ENCODE results near the gene SOX5.

SOX5 gene

DNA sequence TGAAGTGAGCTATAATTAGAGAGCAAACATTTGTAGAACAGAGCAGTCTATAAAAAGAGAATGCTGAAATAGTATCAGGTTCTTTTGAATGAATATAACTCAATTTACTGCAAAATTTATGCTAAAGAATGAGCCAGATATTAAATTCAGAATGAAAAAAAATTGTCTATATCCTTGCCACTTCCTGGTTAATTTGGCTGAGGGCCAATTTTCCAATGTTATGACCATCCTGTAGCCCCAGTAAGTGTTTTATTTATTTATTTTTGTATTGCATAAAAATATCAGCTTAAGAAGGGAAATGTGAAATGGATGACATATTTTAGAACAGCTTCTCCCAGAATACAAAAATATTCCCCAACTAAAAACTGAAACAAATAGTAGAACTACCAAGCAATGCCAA is 263.4 kb downstream of the SOX5 start:
- no peak for DNase-seq (ENCODE audit: low spot score)

DNA sequence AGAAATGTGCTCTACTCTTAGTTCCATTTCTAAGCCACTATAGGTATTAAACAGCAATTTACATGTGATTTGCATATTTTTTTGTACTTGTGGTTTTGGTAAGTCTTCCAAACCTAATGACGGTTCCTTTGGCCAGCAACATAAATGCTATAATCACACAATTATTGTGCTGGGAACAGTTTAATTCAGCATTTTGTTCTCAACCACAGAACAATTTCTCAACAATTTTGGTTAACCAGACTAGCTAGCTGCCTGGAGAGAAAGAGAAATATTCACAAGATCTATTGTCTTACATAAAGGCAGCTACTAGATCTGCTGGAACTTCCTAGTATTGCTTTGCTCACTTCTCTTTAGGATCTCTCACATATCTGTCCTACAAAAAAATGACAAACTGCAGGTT is 265.3 kb downstream of the SOX5 start:
- DNase-seq (ENCODE audit: low spot score), result no peak

DNA sequence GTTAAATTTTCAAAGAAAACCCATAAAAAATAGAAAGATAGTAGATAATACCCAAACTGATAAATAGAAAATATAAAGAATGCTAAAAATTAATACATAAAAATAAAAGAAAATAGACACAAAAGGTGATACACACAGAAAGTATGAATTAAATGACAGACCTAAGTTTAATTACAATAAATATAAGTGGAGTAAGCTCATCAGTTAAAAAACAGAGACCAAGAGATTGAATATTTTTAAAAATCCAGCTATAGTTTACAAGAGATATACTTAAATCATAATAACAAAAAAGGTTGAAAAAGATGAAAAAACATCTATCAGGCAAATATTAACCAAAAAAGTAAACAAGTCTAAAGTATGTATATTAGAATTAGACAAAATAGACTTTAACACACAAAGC is 268.2 kb downstream of the SOX5 start:
- DNase-seq (ENCODE audit: low spot score), result no peak

DNA sequence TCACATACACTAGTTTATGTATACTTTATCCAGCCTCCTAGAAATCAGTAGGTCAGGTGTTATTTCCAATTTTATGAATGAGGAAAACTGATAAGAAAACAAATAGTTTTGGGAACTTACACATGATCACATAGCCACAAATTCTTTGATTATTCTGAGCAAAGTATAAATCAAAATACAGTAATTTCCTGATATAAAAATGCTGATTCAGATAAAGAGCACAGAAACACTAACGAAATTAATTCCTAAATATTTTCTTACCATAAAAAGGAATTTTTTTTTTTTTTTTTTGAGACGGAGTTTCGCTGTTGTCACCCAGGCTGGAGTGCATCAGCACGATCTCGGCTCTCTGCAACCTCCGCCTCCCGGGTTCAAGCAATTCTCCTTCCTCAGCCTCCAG is 275.4 kb downstream of the SOX5 start:
- no peak for DNase-seq (ENCODE audit: low spot score)

DNA sequence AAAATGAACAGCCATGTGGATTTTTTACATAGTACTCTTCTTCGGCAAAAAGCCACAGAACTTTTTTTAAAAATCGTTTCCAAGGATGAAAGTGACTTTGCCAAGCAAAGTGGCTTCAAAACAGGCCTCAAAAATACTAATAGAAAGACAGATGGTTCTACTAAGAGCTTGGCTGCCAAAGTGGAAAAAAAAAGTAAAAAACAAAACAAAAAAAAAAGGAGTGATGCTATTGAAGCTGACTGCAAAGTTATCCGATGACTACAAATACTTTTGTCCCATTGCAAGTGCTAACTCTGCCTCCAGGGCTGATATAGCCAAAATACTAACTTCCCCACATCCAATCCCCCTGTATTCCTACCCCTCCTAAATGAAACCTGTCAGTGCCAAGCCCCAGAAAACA is 277.6 kb downstream of the SOX5 start:
- peak; percentile 13 for DNase-seq (ENCODE audit: low spot score)

DNA sequence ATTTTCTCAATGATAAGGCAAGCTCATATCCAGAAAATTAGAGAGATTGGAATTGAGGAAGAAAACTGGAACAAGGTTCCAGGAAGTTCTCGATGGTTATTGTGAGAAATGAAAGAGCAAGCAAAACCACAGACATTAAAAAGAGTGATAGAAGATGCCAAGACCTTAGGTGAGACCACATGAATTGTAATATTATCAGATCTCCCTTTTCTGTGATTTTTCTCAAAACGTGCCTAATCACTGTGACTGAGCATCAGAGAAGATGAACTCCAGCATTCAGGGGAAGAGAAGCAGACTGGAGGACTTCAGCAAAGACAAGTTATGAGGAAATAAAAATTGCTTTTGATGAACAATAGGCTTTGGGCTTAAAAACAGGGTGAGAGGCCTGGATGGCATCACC is 278.8 kb downstream of the SOX5 start:
- DNase-seq (ENCODE audit: low spot score), result no peak

DNA sequence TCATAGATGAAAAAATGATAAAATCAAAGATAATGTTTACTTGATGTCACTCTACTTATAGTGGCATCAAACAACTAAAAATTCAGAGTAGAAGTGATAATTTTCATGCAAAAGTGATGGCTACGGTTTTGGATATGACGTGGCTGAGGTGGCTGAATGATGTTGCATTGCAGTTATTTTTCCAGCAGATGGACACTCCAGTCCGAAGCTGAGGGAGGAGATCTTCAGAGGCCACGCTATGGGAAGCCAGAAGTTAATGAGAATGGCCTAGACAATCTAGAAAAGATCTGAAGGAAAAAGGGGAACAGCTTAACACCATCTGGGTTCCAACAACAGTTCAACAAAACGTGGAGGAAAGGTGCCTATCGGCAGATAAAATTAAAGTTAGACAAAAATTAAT is 279.8 kb downstream of the SOX5 start:
- no peak for DNase-seq (ENCODE audit: low spot score)

DNA sequence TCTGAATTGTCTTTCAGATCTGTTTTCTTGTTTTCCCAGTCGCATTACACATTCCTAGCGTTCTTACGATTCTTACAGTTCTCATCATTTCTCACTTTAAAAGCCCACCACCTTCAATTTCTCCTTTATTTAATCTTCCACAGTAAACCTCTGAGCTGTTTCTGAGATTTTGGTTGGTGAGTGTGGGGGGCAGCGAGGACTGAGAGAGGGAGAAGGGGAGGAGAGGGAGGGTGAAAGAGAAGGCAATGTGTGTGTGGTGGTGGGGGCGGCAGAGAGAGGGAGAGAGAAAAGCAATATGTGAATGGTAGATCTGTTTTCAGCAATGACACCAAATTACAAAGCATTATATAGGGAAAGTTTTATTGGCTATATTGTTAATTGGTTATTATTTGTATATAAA is 282.6 kb downstream of the SOX5 start:
- DNase-seq (ENCODE audit: low spot score), result no peak

DNA sequence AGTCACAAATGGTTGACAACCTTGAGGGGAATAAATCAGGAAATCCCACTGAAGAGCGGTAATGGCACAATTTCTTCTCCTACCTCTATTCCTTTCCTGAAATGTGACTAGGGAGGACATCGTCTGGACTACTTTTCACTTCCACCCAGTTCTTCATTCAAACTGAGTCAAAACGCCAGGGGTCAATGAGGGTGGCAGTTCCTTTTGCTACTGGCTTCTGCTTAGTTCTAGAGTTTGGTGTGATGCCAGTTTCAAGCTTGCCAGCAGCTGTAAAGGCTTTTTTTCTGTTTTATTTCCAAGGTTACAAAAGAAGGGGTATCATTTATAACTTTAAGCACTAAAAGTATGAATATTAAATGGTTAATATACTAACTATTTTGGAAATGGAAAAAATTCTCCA is 286.5 kb downstream of the SOX5 start:
- peak; percentile 27 for DNase-seq (ENCODE audit: low spot score)

DNA sequence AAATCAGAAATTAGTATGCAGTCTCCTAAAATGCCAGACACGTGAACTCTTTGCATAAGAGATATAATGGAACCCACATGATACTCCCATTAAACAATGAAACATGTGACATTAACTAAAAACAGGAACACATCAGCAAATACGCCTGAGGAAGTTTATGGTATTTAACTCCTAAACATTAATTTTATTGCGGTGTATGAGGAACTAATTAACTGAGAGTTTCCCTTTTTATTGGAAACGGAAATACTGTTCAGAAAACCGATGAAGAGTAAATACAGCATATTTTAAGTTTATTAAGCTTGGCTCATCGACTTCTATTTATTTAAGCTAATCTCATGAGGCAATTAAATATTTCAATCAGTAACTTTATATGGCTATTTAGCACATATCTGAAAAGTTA is 290.3 kb downstream of the SOX5 start:
- DNase-seq (ENCODE audit: low spot score), result no peak

DNA sequence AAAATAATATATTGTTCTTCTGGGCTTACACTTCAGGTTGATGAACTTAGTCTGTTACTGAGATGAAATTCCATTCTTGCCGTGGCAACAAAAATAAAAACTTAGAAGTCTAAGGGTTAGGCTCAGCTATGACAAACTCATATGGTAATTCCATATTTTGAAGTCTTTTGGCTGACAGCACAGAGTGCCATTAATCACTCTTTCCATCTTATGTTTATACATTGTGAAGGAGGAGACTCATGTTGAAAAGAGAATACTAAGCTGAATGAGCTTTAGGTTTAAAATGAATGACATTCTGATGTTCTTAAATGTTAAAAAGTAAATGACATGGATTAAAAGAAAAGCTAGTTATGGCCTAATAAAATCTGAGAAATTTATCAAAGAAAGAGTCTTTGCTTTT is 291.9 kb downstream of the SOX5 start:
- DNase-seq (ENCODE audit: low spot score), result no peak

DNA sequence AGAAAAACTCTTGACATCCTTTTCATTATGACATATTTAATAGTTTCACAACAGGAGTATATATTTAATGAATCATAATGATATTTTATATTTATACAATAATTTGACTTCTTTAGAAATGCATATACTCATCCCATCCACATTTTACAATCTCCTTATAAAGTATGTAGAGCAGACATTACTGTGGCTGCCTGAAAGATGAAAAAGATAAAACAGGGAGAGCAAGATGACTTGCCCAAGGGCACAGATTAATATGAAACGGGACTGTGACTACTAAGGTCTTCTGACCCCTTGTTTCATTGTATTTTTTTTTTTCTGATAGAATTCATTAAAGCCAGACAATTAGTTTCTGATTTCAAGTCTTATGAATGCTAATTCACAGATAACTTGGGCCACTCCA is 293.6 kb downstream of the SOX5 start:
- no peak for DNase-seq (ENCODE audit: low spot score)

DNA sequence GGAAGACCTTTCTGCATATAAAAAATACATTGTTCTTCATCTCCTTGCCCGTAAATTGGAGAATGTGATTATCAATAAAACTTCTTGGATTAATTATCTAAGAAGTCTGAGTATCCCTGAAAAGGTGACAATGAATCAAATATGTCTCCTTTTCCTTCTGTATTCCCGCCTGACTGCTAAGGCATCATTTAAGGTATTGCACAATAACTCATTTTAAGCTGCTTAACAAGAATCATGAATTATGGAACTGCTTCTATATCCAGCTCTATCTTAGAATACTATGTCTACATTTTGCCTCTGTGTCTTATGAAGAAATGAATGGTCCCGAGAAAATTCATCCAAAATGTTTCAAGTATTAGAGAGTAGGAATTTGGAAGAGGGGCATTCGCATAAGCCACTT is 294.4 kb downstream of the SOX5 start:
- DNase-seq (ENCODE audit: low spot score), result no peak

DNA sequence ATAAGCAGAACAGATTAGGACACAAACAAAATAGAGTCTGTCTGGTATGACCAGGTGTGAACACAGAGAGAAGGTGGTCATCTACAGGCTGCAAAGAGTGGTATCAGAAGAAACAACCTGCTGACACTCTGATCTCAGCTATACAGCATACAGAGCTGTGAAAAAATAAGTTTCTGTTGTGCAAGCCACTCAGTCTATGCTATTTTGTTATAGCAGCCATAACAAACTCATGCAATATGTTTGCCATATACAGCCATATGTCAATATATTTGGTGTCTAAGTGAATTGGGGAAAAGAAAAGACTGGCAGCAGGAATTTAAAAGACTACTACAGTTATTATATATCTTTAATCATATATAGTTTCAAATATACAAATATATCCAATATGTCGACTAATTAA is 300.9 kb downstream of the SOX5 start:
- DNase-seq (ENCODE audit: low spot score), result no peak

DNA sequence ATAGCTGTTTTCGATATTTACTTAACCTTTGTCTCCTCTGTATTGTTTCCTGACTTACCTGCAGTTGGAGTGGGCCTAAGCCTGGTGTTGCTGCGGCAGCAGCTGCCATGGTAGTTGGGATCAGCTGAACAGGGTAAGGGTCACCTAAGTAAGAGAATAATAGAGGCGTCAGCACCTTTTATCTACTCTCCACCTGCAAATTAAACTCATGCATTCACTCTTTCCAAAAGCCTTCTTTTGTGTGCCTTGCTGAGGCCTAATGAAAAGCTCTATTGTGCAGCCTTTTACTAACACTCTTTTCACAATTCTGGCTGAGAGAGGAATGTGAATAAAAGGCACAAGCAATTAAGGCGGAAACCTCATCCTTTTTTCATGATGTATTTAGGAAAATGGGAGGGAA is 308.7 kb downstream of the SOX5 start:
- DNase-seq (ENCODE audit: low spot score), result peak; percentile 24

DNA sequence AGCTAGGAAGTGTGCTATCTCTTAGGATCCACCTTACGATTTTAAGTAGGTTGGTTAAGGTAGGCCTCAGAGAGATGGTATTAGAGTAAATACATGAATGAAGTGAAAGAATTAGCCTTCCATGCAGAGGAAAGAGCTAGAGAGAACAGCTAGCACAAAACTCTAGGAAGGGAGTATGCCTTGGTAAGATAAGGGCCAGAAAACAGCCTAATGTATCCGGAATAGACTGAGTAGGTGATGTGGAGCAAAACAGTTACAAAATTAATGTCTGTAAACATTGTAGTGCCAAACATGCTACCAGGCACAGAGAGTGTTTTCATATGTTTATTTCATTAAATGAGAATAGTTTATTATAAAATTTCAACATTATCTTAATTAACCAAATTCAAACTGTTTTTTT is 315.1 kb downstream of the SOX5 start:
- DNase-seq (ENCODE audit: low spot score), result no peak

DNA sequence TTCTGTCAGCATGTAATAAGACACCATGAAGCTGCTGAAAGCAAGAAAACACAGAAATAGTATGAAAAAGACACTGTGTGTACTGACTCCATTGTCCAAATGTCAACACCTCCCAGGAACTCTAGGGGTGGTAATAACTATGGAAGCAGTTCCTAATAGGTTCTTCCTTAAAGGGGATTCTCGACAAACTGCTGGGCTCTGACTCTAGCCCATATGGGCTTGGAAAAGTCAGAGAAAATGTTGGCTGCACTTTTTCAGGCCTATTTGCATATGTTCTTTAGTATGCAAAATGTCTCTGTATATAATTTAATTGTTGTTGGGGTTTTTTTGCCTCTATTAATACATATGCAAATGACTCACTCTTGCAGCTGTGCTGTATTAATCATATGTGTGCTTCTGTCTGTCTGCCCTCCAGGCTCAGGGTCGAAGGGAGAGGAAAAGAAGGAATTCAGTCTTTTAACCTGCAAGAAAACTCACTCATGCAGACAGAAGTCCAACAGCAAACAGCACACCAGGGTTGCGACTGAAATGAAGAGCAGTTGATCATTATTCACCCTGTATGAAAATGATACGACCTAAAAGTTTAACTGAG is 317.6 kb downstream of the SOX5 start:
- no peak for DNase-seq (ENCODE audit: low spot score)

DNA sequence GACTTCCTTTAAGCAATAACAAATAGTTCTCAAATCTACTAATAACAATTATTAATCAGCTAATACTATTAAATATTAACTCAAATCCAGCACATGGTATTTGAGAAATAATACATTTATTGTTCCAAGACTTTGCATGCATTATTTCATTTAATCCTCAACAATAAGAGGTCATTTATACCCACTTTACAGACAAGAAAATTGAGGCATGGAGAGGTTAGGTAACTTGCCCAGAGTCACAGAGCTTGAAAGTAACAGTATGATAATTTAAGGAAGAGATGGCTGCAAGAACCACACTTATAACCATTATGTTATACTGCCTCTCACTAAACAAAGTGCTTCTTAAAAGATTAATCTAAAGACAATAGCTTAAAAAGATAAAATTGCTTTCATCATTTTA is 318.9 kb downstream of the SOX5 start:
- no peak for DNase-seq (ENCODE audit: low spot score)

DNA sequence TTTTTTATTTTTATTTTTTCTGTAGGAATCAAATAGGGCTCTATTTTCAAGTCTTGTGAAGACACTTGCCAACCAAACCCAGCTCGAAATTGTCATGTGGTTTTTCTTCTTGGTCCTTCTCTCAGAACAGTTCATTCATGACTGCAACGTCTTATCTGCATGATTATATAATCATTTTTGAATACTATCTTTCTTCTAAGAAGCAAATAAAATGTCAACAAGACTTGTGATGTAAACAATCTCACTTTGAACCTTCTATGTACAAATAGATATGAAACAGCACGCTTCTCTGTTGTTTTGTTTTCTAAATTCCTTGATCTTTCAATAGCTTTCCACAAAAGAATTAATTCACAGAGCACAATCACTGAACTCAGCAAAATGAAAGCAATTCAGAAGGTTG is 320.7 kb downstream of the SOX5 start:
- DNase-seq (ENCODE audit: low spot score), result peak; percentile 18

DNA sequence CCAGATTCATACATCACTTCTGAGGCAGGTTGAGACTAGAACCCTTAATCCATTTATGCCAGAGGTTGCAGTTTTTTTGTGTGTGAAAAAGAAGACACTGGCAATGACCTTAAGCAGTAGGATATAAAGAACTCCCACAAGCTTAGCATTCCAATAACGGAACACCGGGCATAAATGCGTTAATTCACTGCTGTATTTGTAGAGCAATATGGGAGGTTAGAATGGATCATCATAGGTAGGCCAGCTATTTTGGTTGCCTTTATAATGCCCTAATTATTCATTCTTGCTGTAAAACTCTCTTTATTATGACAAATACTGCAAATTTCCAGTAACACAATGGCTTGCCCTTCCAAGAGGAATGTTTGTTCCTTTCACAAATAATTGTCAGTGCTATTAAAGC is 322.7 kb downstream of the SOX5 start:
- no peak for DNase-seq (ENCODE audit: low spot score)

DNA sequence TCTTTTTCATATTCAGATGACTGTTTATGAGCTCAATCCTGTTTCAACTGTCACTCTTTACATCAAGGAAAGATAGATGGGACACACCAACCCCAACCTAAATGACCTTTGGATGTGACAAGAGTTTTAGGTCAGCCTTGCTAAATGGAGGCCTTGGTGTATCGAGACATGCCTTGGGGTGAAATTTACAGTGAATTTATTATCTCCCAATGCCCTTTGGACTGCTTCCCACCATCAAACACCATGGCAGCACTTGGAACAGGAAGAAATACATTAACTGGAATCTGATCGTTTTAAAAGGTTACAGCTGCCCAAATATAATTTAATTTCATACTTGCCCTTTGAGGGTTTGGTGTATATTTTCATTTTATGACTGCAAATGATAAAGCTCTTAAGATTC is 327.6 kb downstream of the SOX5 start:
- no peak for DNase-seq (ENCODE audit: low spot score)

DNA sequence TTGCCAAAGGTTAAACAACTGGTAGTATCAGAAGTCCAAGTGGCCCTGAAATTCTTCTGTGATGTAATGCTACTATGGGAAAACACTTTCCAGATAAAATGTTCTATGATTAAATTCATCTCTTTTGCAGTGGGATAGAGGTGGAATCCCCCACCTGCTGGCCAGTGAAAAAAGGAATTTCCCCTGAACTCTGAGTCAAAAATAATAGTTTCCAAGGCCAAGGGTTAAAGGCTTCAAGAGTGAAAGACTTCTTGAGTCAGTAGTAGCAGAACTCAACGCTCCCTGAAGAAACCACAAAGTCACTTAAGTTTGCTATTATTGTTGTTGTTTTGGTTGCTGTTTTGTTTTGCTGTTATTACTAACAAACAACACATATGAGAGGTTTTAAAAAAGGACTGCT is 330.8 kb downstream of the SOX5 start:
- no peak for DNase-seq (ENCODE audit: low spot score)

DNA sequence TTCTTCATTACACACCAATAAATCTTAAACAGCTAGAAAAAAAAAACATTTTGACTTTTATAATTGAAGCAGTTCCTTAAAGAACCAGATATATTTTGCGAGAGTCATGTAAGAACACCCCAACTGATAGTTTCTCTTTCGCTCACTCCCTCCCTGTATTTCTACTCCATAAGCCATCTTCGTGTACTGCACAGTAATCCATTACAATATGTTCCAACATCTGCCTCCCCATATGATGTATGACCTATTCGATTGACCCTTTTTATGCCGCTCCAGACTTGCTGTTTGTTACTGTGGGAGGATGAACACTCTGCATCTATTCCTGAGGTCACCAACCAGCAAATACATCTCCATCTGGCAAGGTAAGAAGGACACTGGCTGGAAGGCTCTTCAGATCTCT is 331.7 kb downstream of the SOX5 start:
- no peak for DNase-seq (ENCODE audit: low spot score)

DNA sequence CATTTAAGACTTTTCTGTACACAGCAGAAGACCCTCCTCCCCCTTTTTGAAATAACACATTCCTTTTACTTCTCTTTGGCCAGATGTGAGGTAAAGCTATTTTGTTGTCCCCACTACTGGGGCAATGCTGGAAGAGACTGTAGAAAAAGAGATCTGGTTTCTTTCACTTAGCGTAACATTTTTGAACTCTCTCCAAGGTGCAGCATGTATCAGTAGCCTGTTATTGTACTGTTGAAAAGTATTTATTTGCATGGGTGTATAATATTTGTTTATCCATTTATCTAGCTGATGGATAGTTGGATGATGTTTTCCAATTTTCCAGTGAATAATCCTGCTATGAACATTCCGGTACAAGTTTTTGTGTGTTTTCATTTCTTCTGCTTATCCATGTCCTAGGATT is 335.2 kb downstream of the SOX5 start:
- no peak for DNase-seq (ENCODE audit: low spot score)

DNA sequence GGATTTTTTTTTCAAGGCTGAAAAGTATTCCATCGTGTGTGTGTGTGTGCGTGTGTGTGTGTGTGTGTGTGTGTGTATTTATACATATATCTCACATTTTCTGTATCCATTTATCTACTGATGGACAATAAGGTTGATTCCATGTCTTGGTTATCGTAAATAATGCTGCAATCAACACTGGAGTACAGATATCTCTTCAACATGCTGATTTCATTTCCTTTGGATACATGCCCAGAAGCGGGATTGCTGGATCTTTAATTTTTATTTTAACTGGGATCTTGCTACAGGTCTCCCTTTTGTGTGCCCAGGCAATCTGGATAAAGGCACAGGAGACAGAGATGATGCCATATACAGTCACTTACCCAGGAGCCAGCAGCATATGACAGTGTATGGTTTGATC is 338.1 kb downstream of the SOX5 start:
- no peak for DNase-seq (ENCODE audit: low spot score)

Data from Ammon's horn (tissue), 1 donor.